ENCODE results near the gene ZNF777.

ZNF777 gene

DNA sequence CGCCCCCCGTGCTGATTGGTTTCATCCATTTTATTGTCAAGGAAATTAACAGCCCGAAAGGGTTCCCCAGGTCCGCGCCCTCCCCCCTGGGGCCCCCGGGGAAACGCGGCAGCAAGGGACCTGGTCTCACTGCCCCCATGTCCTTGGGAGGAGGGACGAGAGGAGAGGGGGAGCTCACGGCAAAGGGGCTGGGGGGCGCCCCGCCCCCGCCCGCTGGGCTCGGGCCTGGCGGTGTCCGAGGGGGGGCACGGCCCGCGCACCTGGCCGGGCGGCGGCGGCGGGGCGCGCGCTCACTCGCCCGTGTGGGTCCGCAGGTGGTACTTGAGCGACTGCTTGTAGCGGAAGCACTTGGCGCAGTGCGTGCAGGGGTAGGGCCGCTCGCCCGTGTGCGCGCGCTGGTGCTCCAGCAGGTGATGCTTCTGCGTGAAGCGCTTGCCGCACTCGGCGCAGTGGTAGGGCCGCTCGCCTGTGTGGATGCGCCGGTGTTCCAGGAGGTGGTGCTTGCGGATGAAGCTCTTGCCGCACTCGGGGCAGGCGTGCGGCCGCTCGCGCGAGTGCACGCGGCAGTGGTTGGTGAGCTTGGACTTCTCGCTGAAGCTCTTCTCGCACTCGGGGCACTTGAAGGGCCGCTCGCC is 29.3 kb downstream of the ZNF777 start:
- Histone ChIP-seq H3K36me3 (ENCODE audit: control insufficient read depth in 2 of 2, insufficient read depth in 1 of 2, low read length in 2 of 2) (peaks cover 8 to 63% of the 10 kb centered on the region in 2 experiments; a peak in 2 of 3 replicates), H3K27ac (ENCODE audit: extremely low read depth, low read depth, low read length) (no peak overlapping the region), H3K4me1 (ENCODE audit: control insufficient read depth, insufficient read depth, low read length) (no peaks in the 10 kb centered on the region), H3K4me3 (ENCODE audit: low read depth, low read length) (no peak overlapping the region), H3K9me3 (ENCODE audit: control insufficient read depth, insufficient read depth, low read depth, low read length) (no peaks in the 10 kb centered on the region)
- ChIA-PET CTCF (interaction anchor here (0.5 kb wide), 1 partner anchor 22 kb away, joined by 3 read pairs; no protein-coding TSS in a partner anchor), POLR2A (no interaction called here)
- TF ChIP-seq ZNF76 (tag by site-specific recombination; IDR thresholded peaks at IDR 0.05; ENCODE audit: borderline replicate concordance, low read depth), result no peak
- TF ChIP-seq GLI2 (tag by site-specific recombination; IDR thresholded peaks at IDR 0.05; ENCODE audit: borderline replicate concordance, low read depth), result no peak
- no peak for TF ChIP-seq SP2 (tag by site-specific recombination; IDR thresholded peaks at IDR 0.05)
- no peak for TF ChIP-seq ZNF114 (tag by site-specific recombination; IDR thresholded peaks at IDR 0.05)
- TF ChIP-seq ZNF302 (tag by site-specific recombination; IDR thresholded peaks at IDR 0.05; ENCODE audit: low read depth), result no peak
- TF ChIP-seq, protein P1, sequence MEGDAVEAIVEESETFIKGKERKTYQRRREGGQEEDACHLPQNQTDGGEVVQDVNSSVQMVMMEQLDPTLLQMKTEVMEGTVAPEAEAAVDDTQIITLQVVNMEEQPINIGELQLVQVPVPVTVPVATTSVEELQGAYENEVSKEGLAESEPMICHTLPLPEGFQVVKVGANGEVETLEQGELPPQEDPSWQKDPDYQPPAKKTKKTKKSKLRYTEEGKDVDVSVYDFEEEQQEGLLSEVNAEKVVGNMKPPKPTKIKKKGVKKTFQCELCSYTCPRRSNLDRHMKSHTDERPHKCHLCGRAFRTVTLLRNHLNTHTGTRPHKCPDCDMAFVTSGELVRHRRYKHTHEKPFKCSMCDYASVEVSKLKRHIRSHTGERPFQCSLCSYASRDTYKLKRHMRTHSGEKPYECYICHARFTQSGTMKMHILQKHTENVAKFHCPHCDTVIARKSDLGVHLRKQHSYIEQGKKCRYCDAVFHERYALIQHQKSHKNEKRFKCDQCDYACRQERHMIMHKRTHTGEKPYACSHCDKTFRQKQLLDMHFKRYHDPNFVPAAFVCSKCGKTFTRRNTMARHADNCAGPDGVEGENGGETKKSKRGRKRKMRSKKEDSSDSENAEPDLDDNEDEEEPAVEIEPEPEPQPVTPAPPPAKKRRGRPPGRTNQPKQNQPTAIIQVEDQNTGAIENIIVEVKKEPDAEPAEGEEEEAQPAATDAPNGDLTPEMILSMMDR (tag by site-specific recombination; IDR thresholded peaks at IDR 0.05), result no peak
- no peak for TF ChIP-seq FEZF1 (tag by site-specific recombination; IDR thresholded peaks at IDR 0.05)
- no peak for TF ChIP-seq ZNF768 (tag by site-specific recombination; IDR thresholded peaks at IDR 0.05)
- no peak for TF ChIP-seq GLIS2 (tag by site-specific recombination; IDR thresholded peaks at IDR 0.05)
- TF ChIP-seq ZNF223 (tag by site-specific recombination; IDR thresholded peaks at IDR 0.05), result no peak
- no peak for TF ChIP-seq ZNF621 (tag by site-specific recombination; IDR thresholded peaks at IDR 0.05)
- TF ChIP-seq ZNF274 (IDR thresholded peaks at IDR 0.05; ENCODE audit: low read length), result no peak
- TF ChIP-seq ZNF274 (tag by site-specific recombination; IDR thresholded peaks at IDR 0.05; ENCODE audit: borderline replicate concordance), result no peak

DNA sequence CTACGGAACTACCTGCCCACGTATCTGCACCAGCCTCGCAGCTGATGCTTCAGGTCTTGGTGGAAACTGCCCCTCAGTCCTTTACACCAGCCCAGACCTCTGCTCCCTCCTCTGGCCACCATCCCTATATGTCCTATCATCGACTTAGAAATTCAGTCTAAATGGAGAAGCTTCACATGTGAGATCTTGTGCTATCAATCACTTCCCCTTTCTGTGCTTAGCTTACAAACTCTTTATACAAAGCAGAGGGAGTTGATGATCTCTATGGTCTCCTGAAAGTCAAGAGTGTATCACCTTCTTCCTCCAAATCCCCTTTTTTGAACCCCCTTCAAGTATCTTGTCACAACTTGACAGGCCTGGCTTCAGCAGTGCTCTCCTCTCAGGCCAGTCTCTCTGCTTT is 30.7 kb downstream of the ZNF777 start:
- ChIA-PET POLR2A (interaction anchor here (1.1 to 1.4 kb wide), 2 partner anchors 31 to 66 kb away, joined by 3 read pairs; partner anchors contain the start of gene ZNF777), CTCF (no interaction called here)
- Histone ChIP-seq H3K27ac (ENCODE audit: extremely low read depth, low read depth, low read length) (no peak overlapping the region), H3K36me3 (ENCODE audit: control insufficient read depth in 2 of 2, insufficient read depth in 1 of 2, low read length in 2 of 2) (peaks cover 3 to 49% of the 10 kb centered on the region in 2 experiments; a peak in 2 of 3 replicates), H3K9me3 (ENCODE audit: control insufficient read depth, insufficient read depth, low read depth, low read length) (no peaks in the 10 kb centered on the region), H3K4me1 (ENCODE audit: control insufficient read depth, insufficient read depth, low read length) (no peaks in the 10 kb centered on the region), H3K4me3 (ENCODE audit: low read depth, low read length) (no peak overlapping the region)
- TF ChIP-seq OSR2 (tag by site-specific recombination; IDR thresholded peaks at IDR 0.05) (no peak), SP7 (tag by site-specific recombination; IDR thresholded peaks at IDR 0.05) (no peak), ZNF248 (tag by site-specific recombination; IDR thresholded peaks at IDR 0.05) (no peak), KLF16 (tag by site-specific recombination; IDR thresholded peaks at IDR 0.05) (no peak), ZNF660 (tag by site-specific recombination; IDR thresholded peaks at IDR 0.05) (no peak), ZNF324 (tag by site-specific recombination; IDR thresholded peaks at IDR 0.05) (no peak), REPIN1 (tag by site-specific recombination; IDR thresholded peaks at IDR 0.05; ENCODE audit: low read depth) (no peak), ZBTB1 (tag by site-specific recombination; IDR thresholded peaks at IDR 0.05) (no peak), ZNF621 (tag by site-specific recombination; IDR thresholded peaks at IDR 0.05) (no peak), ZNF211 (tag by site-specific recombination; IDR thresholded peaks at IDR 0.05; ENCODE audit: low read depth) (no peak), WT1 (tag by site-specific recombination; IDR thresholded peaks at IDR 0.05) (no peak), ZNF76 (tag by site-specific recombination; IDR thresholded peaks at IDR 0.05; ENCODE audit: borderline replicate concordance, low read depth) (no peak)
- TF ChIP-seq, protein P2, sequence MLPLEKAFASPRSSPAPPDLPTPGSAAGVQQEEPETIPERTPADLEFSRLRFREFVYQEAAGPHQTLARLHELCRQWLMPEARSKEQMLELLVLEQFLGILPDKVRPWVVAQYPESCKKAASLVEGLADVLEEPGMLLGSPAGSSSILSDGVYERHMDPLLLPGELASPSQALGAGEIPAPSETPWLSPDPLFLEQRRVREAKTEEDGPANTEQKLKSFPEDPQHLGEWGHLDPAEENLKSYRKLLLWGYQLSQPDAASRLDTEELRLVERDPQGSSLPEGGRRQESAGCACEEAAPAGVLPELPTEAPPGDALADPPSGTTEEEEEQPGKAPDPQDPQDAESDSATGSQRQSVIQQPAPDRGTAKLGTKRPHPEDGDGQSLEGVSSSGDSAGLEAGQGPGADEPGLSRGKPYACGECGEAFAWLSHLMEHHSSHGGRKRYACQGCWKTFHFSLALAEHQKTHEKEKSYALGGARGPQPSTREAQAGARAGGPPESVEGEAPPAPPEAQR (tag by site-specific recombination; IDR thresholded peaks at IDR 0.05), result no peak
- TF ChIP-seq, protein P3, sequence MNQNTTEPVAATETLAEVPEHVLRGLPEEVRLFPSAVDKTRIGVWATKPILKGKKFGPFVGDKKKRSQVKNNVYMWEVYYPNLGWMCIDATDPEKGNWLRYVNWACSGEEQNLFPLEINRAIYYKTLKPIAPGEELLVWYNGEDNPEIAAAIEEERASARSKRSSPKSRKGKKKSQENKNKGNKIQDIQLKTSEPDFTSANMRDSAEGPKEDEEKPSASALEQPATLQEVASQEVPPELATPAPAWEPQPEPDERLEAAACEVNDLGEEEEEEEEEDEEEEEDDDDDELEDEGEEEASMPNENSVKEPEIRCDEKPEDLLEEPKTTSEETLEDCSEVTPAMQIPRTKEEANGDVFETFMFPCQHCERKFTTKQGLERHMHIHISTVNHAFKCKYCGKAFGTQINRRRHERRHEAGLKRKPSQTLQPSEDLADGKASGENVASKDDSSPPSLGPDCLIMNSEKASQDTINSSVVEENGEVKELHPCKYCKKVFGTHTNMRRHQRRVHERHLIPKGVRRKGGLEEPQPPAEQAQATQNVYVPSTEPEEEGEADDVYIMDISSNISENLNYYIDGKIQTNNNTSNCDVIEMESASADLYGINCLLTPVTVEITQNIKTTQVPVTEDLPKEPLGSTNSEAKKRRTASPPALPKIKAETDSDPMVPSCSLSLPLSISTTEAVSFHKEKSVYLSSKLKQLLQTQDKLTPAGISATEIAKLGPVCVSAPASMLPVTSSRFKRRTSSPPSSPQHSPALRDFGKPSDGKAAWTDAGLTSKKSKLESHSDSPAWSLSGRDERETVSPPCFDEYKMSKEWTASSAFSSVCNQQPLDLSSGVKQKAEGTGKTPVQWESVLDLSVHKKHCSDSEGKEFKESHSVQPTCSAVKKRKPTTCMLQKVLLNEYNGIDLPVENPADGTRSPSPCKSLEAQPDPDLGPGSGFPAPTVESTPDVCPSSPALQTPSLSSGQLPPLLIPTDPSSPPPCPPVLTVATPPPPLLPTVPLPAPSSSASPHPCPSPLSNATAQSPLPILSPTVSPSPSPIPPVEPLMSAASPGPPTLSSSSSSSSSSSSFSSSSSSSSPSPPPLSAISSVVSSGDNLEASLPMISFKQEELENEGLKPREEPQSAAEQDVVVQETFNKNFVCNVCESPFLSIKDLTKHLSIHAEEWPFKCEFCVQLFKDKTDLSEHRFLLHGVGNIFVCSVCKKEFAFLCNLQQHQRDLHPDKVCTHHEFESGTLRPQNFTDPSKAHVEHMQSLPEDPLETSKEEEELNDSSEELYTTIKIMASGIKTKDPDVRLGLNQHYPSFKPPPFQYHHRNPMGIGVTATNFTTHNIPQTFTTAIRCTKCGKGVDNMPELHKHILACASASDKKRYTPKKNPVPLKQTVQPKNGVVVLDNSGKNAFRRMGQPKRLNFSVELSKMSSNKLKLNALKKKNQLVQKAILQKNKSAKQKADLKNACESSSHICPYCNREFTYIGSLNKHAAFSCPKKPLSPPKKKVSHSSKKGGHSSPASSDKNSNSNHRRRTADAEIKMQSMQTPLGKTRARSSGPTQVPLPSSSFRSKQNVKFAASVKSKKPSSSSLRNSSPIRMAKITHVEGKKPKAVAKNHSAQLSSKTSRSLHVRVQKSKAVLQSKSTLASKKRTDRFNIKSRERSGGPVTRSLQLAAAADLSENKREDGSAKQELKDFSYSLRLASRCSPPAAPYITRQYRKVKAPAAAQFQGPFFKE (tag by site-specific recombination; IDR thresholded peaks at IDR 0.05; ENCODE audit: borderline replicate concordance), result no peak
- TF ChIP-seq, protein P4, sequence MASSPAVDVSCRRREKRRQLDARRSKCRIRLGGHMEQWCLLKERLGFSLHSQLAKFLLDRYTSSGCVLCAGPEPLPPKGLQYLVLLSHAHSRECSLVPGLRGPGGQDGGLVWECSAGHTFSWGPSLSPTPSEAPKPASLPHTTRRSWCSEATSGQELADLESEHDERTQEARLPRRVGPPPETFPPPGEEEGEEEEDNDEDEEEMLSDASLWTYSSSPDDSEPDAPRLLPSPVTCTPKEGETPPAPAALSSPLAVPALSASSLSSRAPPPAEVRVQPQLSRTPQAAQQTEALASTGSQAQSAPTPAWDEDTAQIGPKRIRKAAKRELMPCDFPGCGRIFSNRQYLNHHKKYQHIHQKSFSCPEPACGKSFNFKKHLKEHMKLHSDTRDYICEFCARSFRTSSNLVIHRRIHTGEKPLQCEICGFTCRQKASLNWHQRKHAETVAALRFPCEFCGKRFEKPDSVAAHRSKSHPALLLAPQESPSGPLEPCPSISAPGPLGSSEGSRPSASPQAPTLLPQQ (tag by site-specific recombination; IDR thresholded peaks at IDR 0.05), result no peak
